K562 (cell line): ENCODE results near the gene ARF5. TPM values are rescaled to one million over a fixed set of nuclear protein-coding genes. Genes with fewer than 3 reads are reported as not detected.

ENCODE experiments used
- AFF4 ChIP-seq: sonication (generic); formaldehyde crosslinking; IDR thresholded peaks from 2 replicates; pipeline ENCODE4 v1.8.0; 2023; ENCODE audit warnings: mild to moderate bottlenecking, missing genetic modification reagents
- ARID4B ChIP-seq: sonication (generic); formaldehyde crosslinking; IDR thresholded peaks from 2 replicates; pipeline ENCODE4 v1.8.0; 2022; ENCODE audit warnings: mild to moderate bottlenecking, missing genetic modification reagents
- ESRRB ChIP-seq: fragments of 250-450 bp; sonication (Bioruptor Pico); IDR thresholded peaks from 2 replicates; pipeline ENCODE4 v1.5.0; 2020; ENCODE audit warnings: mild to moderate bottlenecking, moderate library complexity, borderline replicate concordance
- GABPA ChIP-seq: fragments of 200-800 bp; sonication (Bioruptor generic); conservative IDR thresholded peaks from 2 replicates; pipeline ENCODE4 v1.6.1; 2016; ENCODE audit warnings: low read depth, missing genetic modification characterization, missing compliant biosample characterization
- KDM2B ChIP-seq: fragments of 250-450 bp; sonication (Bioruptor Pico); IDR thresholded peaks from 2 replicates; pipeline ENCODE4 v1.8.0; 2021; ENCODE audit warnings: mild to moderate bottlenecking, moderate library complexity
- KDM4B ChIP-seq, 2 experiments: fragments of 450-650 bp in 1 of 2; sonication (generic) in 1 of 2; IDR thresholded peaks; 2 replicates each; pipeline ENCODE4 v1.6.1; 2016 to 2017; ENCODE audit warnings: borderline replicate concordance in 2 of 2, antibody characterized with exemption in 1 of 2, low read depth in 1 of 2, mild to moderate bottlenecking in 1 of 2
- PHF8 ChIP-seq: fragments of 200-600 bp; sonication (generic); IDR thresholded peaks from 2 replicates; pipeline ENCODE4 v1.6.1; 2012; ENCODE audit warnings: mixed run types, mild to moderate bottlenecking, inconsistent platforms, low read length, moderate library complexity, borderline replicate concordance
- PRPF4 ChIP-seq: fragments of 200-400 bp; formaldehyde crosslinking; IDR thresholded peaks from one replicate; pipeline ENCODE4 v1.6.1; 2017; ENCODE audit warnings: low read length, low read depth, mild to moderate bottlenecking; ENCODE audit not compliant: insufficient read depth, poor library complexity, severe bottlenecking
- RBFOX2 ChIP-seq: fragments of 200-400 bp; formaldehyde crosslinking; IDR thresholded peaks from 2 replicates; pipeline ENCODE4 v1.6.1; 2017; ENCODE audit warnings: low read depth, mild to moderate bottlenecking, low read length, moderate library complexity
- RUNX1 ChIP-seq: sonication (generic); IDR thresholded peaks from 2 replicates; pipeline ENCODE4 v1.6.1; 2016; ENCODE audit warnings: antibody characterized with exemption, low read depth
- USF2 ChIP-seq: sonication (generic); formaldehyde crosslinking; IDR thresholded peaks from 2 replicates; pipeline ENCODE4 v1.5.0; 2020; ENCODE audit warnings: missing genetic modification reagents
- XRCC4 ChIP-seq: IDR thresholded peaks from one replicate; pipeline ENCODE4 v1.6.1; 2011; ENCODE audit not compliant: insufficient read depth, insufficient read length; ENCODE audit errors: extremely low read depth
- ZBTB49 ChIP-seq: sonication (generic); formaldehyde crosslinking; IDR thresholded peaks from 2 replicates; pipeline ENCODE4 v1.8.0; 2022; ENCODE audit warnings: missing genetic modification reagents, mild to moderate bottlenecking, borderline replicate concordance
- ZNF76 ChIP-seq: fragments of 250-450 bp; sonication (Bioruptor Pico); IDR thresholded peaks from 2 replicates; pipeline ENCODE4 v1.4.0; 2020; ENCODE audit warnings: mild to moderate bottlenecking, moderate library complexity, borderline replicate concordance
- polyA plus RNA-seq, 8 experiments: library from polyadenylated mRNA; depleted of rRNA in 4 of 8; stranded (reverse) in 5 of 8; unstranded in 3 of 8; fragments of >200 nt; fragmentation: Nextera tagmentation in 2 of 8; fragmentation: Illumina TruSeq in 1 of 8; extraction: Ambion mirVana in 2 of 8; extraction: Trizol in 1 of 8; gene quantifications; 2 replicates each; pipeline versions ENCODE4 v1.2.1 to v1.2.3, GENCODE V29; 2011 to 2014; ENCODE audit warnings: inconsistent platforms in 1 of 8, missing spikeins in 1 of 8
- total RNA-seq, 7 experiments: library from RNA; depleted of rRNA in 6 of 7; stranded (reverse); fragments of >200 nt in 6 of 7; fragmentation: Illumina TruSeq in 2 of 7; extraction: Trizol in 2 of 7; gene quantifications; 2 replicates each; pipeline versions ENCODE4 v1.2.1 to v1.2.3, GENCODE V29; 2011 to 2021; ENCODE audit warnings: low replicate concordance in 1 of 7

ARF5 gene
- total and polyA plus RNA-seq, 9 of the 15 experiments (the other 6 are each of a cell fraction or from before 2014, with no cell fraction given), result 8.1 to 290 (median 125) TPM

- peak in 1 of 2 experiments; percentile 39; a peak in 1 of 4 replicates for TF ChIP-seq KDM4B (IDR thresholded peaks at IDR 0.05; ENCODE audit: borderline replicate concordance in 2 of 2, low read depth in 1 of 2)
- TF ChIP-seq PHF8, result peak; percentile 96
- peak; percentile 30; the same call in 1 of the 2 replicates for TF ChIP-seq ARID4B
- no peak for TF ChIP-seq AFF4 (CRISPR knock-in tag)
- TF ChIP-seq ZNF76 (CRISPR knock-in tag), result peak; percentile 77
- TF ChIP-seq KDM2B (CRISPR knock-in tag), result peak; percentile 52; the same call in 1 of the 2 replicates
- TF ChIP-seq GABPA (tag), result peak; percentile 61
- 0 out of 2 replicates have a peak, but pooled peaks have one; percentile 81 for TF ChIP-seq ZBTB49
- TF ChIP-seq RBFOX2, result peak; percentile 80
- no peak for TF ChIP-seq PRPF4
- TF ChIP-seq ESRRB, result no peak
- peak; percentile 5; the same call in 1 of the 2 replicates for TF ChIP-seq RUNX1
- no peak for TF ChIP-seq USF2
- no peak for TF ChIP-seq XRCC4
These were observed at the start of gene ARF5 (continued) for GRCh38 chr7:127588019-127588696.
